Mesendoderm (in vitro differentiated cells): ENCODE data around the gene MAPK10.
A peak's percentile ranks its signal among the peaks of the same experiment; 100 is the strongest.

Experiments
- DNase-seq: peaks from one replicate; pipeline ENCODE4 v3.0.0; 2013
- H2AK5ac ChIP-seq: 2 replicates; pipeline ENCODE4 v1.6.1; 2013; ENCODE audit warnings: low read length, inconsistent platforms
- H2BK120ac ChIP-seq: 2 replicates; pipeline ENCODE4 v1.6.1; 2013; ENCODE audit warnings: low read depth, mild to moderate bottlenecking, low read length, moderate library complexity, mixed read lengths
- H2BK15ac ChIP-seq: replicated peaks from 2 replicates; pipeline ENCODE4 v1.6.1; 2013; ENCODE audit warnings: low read depth, mild to moderate bottlenecking, moderate library complexity
- H2BK5ac ChIP-seq: 2 replicates; pipeline ENCODE4 v1.6.1; 2013; ENCODE audit warnings: low read length, inconsistent platforms
- H3K18ac ChIP-seq: 2 replicates; pipeline ENCODE4 v1.6.1; 2013; ENCODE audit warnings: mild to moderate bottlenecking, low read length, mixed read lengths
- H3K23ac ChIP-seq: one replicate; pipeline ENCODE4 v1.6.1; 2013; ENCODE audit warnings: low read length
- H3K27ac ChIP-seq: 2 replicates; pipeline ENCODE4 v1.5.1; 2013; ENCODE audit warnings: low read depth, mild to moderate bottlenecking, inconsistent platforms, low read length, moderate library complexity
- H3K27me3 ChIP-seq: 2 replicates; pipeline ENCODE4 v1.6.1; 2013; ENCODE audit warnings: low read length, control low read depth, mild to moderate bottlenecking, inconsistent platforms; ENCODE audit not compliant: insufficient read depth, poor library complexity
- H3K36me3 ChIP-seq: 2 replicates; pipeline ENCODE4 v1.6.1; 2013; ENCODE audit warnings: low read length, inconsistent platforms; ENCODE audit not compliant: control insufficient read depth, insufficient read depth
- H3K4ac ChIP-seq: one replicate; pipeline ENCODE4 v1.6.1; 2013; ENCODE audit warnings: low read depth, mild to moderate bottlenecking, low read length, moderate library complexity
- H3K4me1 ChIP-seq: 2 replicates; pipeline ENCODE4 v1.6.1; 2013; ENCODE audit warnings: low read depth, low read length, inconsistent platforms; ENCODE audit not compliant: control insufficient read depth
- H3K4me2 ChIP-seq: 2 replicates; pipeline ENCODE4 v1.6.1; 2013; ENCODE audit warnings: low read length
- H3K4me3 ChIP-seq: 2 replicates; pipeline ENCODE4 v1.5.1; 2013; ENCODE audit warnings: mild to moderate bottlenecking, low read length
- H3K56ac ChIP-seq: one replicate; pipeline ENCODE4 v1.6.1; 2013; ENCODE audit warnings: low read length
- H3K79me1 ChIP-seq: 2 replicates; pipeline ENCODE4 v1.6.1; 2013; ENCODE audit warnings: low read length, inconsistent platforms
- H3K79me2 ChIP-seq: 2 replicates; pipeline ENCODE4 v1.6.1; 2013; ENCODE audit warnings: mild to moderate bottlenecking, low read length; ENCODE audit not compliant: control insufficient read depth, insufficient read depth
- H3K9ac ChIP-seq: 2 replicates; pipeline ENCODE4 v1.6.1; 2013; ENCODE audit warnings: low read length, inconsistent platforms
- H4K5ac ChIP-seq: one replicate; pipeline ENCODE4 v1.6.1; 2013; ENCODE audit warnings: low read length
- H4K8ac ChIP-seq: one replicate; pipeline ENCODE4 v1.6.1; 2013; ENCODE audit warnings: low read depth, mild to moderate bottlenecking, control low read depth, low read length, moderate library complexity
- WGBS: extraction: QIAGEN DNeasy Blood & Tissue Kit; methylation state at CpG from one replicate; pipeline ENCODE4 v1.1.7; 2013; ENCODE audit warnings: low lambda C conversion rate, missing lambda C conversion rate; ENCODE audit not compliant: insufficient coverage; ENCODE audit errors: extremely low coverage; 5-methylcytosine and 5-hydroxymethylcytosine counted together

The MAPK10 gene

DNA sequence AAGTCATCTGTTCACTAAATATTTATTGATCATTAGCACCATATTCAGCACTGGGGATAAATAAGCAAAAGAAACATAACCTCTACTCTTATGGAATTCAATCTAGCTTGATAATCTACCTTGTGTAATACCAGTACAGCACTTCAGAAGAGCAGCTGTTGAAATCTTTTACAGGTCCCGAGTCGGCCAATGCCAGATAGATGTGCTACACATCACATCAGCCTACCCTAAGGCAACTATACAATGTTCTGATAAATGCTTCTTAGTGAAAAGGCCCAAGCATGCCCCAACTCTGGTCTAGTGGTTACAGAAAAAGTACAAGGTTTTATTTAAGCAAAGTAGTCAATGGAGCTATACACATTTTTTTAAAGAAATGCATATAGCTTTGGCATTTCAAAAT, 68.7 kb downstream of the MAPK10 start:
- Histone ChIP-seq H3K56ac (no peak overlapping the region), H3K27me3 (no peaks in the 10 kb centered on the region), H3K23ac (no peak overlapping the region), H2AK5ac (no peak overlapping the region), H3K4me2 (no peak overlapping the region), H3K4me3 (no peak overlapping the region), H3K36me3 (no peaks in the 10 kb centered on the region), H4K5ac (no peak overlapping the region), H3K79me1 (no peaks in the 10 kb centered on the region), H3K18ac (no peak overlapping the region), H2BK15ac (no peak overlapping the region), H3K4ac (no peak overlapping the region), H2BK5ac (no peak overlapping the region), H3K9ac (no peak overlapping the region), H3K27ac (no peak overlapping the region), H4K8ac (no peak overlapping the region), H2BK120ac (no peak overlapping the region), H3K4me1 (peaks cover 2% of the 10 kb centered on the region), H3K79me2 (no peaks in the 10 kb centered on the region)
- WGBS: no CpG with 5 or more reads among the region's 2 CpGs
- DNase-seq: no peak

DNA sequence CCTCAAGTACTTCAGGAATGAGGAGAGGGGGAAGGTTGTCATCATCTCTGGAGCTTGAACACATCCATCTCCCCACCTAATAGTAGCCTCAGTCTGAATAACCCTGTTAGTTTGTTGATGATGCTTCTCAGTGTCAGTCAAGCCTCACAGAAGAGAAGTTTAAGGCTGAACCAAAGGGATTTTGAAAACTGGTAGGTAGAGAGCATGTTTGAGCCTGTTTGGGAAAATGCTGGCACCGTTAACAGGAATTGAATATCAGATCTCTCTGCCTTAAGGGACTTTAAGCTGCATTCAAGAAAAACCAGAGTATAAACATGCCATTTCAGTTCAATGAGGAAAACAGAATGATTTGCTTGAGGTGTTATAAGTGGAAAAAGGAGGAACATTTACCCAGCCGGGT, 73.1 kb downstream of the MAPK10 start:
- H2BK5ac ChIP-seq: no peak overlapping the region
- H3K56ac ChIP-seq: no peak overlapping the region
- H3K4me3 ChIP-seq: no peak overlapping the region
- no peak overlapping the region for H4K5ac ChIP-seq
- H3K36me3 ChIP-seq: no peaks in the 10 kb centered on the region
- no peak overlapping the region for H4K8ac ChIP-seq
- no peaks in the 10 kb centered on the region for H3K4me1 ChIP-seq
- H2BK15ac ChIP-seq: no peak overlapping the region
- no peak overlapping the region for H2AK5ac ChIP-seq
- no peak overlapping the region for H3K18ac ChIP-seq
- no peak overlapping the region for H2BK120ac ChIP-seq
- no peak overlapping the region for H3K23ac ChIP-seq
- DNase-seq: no peak
- no CpG with 5 or more reads among the region's 2 CpGs for WGBS
- no peak overlapping the region for H3K27ac ChIP-seq
- H3K9ac ChIP-seq: no peak overlapping the region
- no peak overlapping the region for H3K4me2 ChIP-seq
- no peaks in the 10 kb centered on the region for H3K27me3 ChIP-seq
- no peaks in the 10 kb centered on the region for H3K79me1 ChIP-seq
- H3K79me2 ChIP-seq: no peaks in the 10 kb centered on the region
- no peak overlapping the region for H3K4ac ChIP-seq

- no peak for DNase-seq
- no peak overlapping the region for H3K4me3 ChIP-seq
- H3K18ac ChIP-seq: no peak overlapping the region
- H2BK120ac ChIP-seq: no peak overlapping the region
- no peak overlapping the region for H3K4ac ChIP-seq
- H3K27me3 ChIP-seq: no peaks in the 10 kb centered on the region
- no peak overlapping the region for H2BK5ac ChIP-seq
- no peak overlapping the region for H2BK15ac ChIP-seq
- no peak overlapping the region for H2AK5ac ChIP-seq
- H3K4me1 ChIP-seq: peaks cover 3% of the 10 kb centered on the region
- H3K27ac ChIP-seq: no peak overlapping the region
- no peak overlapping the region for H4K8ac ChIP-seq
- no peak overlapping the region for H3K56ac ChIP-seq
- H3K79me1 ChIP-seq: no peaks in the 10 kb centered on the region
- H3K23ac ChIP-seq: no peak overlapping the region
- no peak overlapping the region for H4K5ac ChIP-seq
- H3K4me2 ChIP-seq: no peak overlapping the region
- H3K9ac ChIP-seq: no peak overlapping the region
- WGBS: no CpG with 5 or more reads among the region's 3 CpGs
- no peaks in the 10 kb centered on the region for H3K79me2 ChIP-seq
- no peaks in the 10 kb centered on the region for H3K36me3 ChIP-seq
Measured at GRCh38 chr4:86283371-86283770, 76.5 kb downstream of the MAPK10 start.

GRCh38 chr4:86280246-86280645, 79.6 kb downstream of the MAPK10 start:
- WGBS: no CpG with 5 or more reads among the region's 2 CpGs
- Histone ChIP-seq H3K4me1 (peaks cover 3% of the 10 kb centered on the region), H2BK5ac (no peak overlapping the region), H3K4ac (no peak overlapping the region), H4K5ac (no peak overlapping the region), H3K9ac (no peak overlapping the region), H2AK5ac (no peak overlapping the region), H3K4me2 (no peak overlapping the region), H3K36me3 (no peaks in the 10 kb centered on the region), H2BK120ac (no peak overlapping the region), H3K79me1 (no peaks in the 10 kb centered on the region), H3K23ac (no peak overlapping the region), H3K56ac (no peak overlapping the region), H3K4me3 (no peak overlapping the region), H3K27me3 (no peaks in the 10 kb centered on the region), H3K79me2 (no peaks in the 10 kb centered on the region), H2BK15ac (no peak overlapping the region), H3K18ac (no peak overlapping the region), H3K27ac (no peak overlapping the region), H4K8ac (no peak overlapping the region)
- DNase-seq: no peak

DNA sequence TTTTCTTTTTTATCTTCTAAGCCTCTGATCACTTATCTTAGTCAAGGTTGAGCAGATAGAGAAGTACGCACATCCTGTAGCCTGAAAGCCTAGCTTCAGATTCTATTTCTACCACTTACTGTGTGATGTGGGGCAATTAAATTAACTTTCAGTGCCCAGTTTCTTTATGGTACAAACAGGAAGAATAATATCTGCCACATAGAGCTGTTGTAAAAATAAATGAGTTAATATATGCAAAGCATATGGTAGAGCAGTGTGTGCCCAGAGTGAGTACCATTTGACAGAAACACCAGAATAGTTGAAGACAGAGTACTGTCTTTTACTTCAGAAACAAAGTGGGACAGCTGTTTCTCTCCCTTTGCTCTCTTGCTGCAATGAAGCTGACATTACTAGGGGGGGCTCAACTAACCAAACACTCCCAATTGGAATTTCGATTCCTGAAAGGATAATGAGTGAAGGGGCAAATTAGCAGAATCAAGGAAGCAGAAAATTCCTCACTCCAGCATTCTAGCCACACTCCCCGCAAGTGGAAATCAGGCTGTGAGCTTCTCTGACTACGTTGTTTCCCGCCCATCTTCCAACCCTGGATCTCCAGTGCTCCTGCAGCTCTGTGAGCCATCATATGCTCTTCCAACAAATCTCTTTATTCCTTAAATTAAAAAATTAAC, 80.4 kb downstream of the MAPK10 start:
- Histone ChIP-seq H3K27ac (no peak overlapping the region), H3K9ac (no peak overlapping the region), H3K18ac (no peak overlapping the region), H3K79me2 (no peaks in the 10 kb centered on the region), H2AK5ac (no peak overlapping the region), H3K4me1 (peaks cover 3% of the 10 kb centered on the region), H3K56ac (peak overlapping the region; percentile 8), H3K79me1 (no peaks in the 10 kb centered on the region), H2BK120ac (no peak overlapping the region), H3K36me3 (no peaks in the 10 kb centered on the region), H3K4ac (no peak overlapping the region), H2BK15ac (no peak overlapping the region), H4K5ac (no peak overlapping the region), H3K23ac (no peak overlapping the region), H3K27me3 (no peaks in the 10 kb centered on the region), H2BK5ac (no peak overlapping the region), H3K4me3 (no peak overlapping the region), H3K4me2 (no peak overlapping the region), H4K8ac (no peak overlapping the region)
- no CpG with 5 or more reads among the region's 5 CpGs for WGBS
- peak; percentile 19 for DNase-seq

- no peak overlapping the region for H2BK15ac ChIP-seq
- no peak overlapping the region for H3K27ac ChIP-seq
- H3K18ac ChIP-seq: no peak overlapping the region
- no peak overlapping the region for H3K9ac ChIP-seq
- peaks cover 3% of the 10 kb centered on the region for H3K4me1 ChIP-seq
- H3K79me2 ChIP-seq: no peaks in the 10 kb centered on the region
- no peak overlapping the region for H4K5ac ChIP-seq
- H3K56ac ChIP-seq: no peak overlapping the region
- no peak for DNase-seq
- H3K23ac ChIP-seq: no peak overlapping the region
- no peaks in the 10 kb centered on the region for H3K79me1 ChIP-seq
- H3K27me3 ChIP-seq: no peaks in the 10 kb centered on the region
- no peak overlapping the region for H3K4me2 ChIP-seq
- H3K4me3 ChIP-seq: no peak overlapping the region
- no peak overlapping the region for H2BK120ac ChIP-seq
- no peaks in the 10 kb centered on the region for H3K36me3 ChIP-seq
- H3K4ac ChIP-seq: no peak overlapping the region
- no peak overlapping the region for H2AK5ac ChIP-seq
- no CpG with 5 or more reads among the region's 2 CpGs for WGBS
- H4K8ac ChIP-seq: no peak overlapping the region
- H2BK5ac ChIP-seq: no peak overlapping the region
Measured at GRCh38 chr4:86278126-86278525, 81.7 kb downstream of the MAPK10 start.
